Hepatic stellate cell (primary cell): ENCODE results near the gene PPM1H.
"Not testable (repeated sequence)": the region's sequence is repeated elsewhere in the genome, so short reads cannot be mapped to it uniquely, and the experiment has no call there.

Experiments
- DNase-seq: peaks from one replicate; pipeline ENCODE4 v3.0.0; 2011; ENCODE audit warnings: low spot score

PPM1H gene

DNA sequence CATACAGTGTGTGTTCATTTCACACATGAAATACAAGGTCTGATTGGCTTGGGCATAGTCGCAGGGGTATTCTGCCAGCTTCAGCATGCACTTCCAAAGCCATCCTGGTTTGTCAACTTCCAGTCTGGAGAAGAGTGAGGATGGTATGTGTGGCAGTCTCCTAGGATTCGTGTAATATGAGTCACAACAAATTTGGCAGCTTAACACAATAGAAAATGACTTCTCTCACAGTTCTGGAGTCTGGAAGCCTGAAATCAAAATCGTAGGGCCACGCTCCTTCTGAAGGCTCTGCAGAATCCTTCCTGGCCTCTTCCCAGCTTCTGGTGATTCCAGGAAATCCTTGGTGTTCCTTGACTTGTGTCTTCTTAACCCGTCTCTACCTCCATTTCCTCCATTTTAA is 167.5 kb downstream of the PPM1H start:
- DNase-seq = no peak

DNA sequence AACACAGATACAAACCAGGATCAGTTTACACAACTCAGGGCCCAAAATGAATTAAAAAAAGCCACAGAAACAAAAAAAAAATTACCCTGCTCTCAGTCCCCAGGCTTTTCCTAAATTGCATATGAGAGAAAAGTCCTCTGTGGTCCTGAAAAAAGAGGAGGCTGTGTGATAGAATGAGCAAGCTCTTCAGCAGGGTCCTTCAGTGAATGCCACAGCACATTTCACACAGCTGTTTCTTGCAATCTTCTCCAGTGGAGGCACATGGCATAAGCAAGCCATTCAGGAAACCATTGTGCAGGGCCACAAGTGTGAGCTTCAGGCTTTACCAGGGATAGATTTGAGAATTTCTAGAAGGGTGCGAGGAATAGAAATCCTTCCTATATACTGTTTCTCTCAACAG is 168.5 kb downstream of the PPM1H start:
- no peak for DNase-seq

DNA sequence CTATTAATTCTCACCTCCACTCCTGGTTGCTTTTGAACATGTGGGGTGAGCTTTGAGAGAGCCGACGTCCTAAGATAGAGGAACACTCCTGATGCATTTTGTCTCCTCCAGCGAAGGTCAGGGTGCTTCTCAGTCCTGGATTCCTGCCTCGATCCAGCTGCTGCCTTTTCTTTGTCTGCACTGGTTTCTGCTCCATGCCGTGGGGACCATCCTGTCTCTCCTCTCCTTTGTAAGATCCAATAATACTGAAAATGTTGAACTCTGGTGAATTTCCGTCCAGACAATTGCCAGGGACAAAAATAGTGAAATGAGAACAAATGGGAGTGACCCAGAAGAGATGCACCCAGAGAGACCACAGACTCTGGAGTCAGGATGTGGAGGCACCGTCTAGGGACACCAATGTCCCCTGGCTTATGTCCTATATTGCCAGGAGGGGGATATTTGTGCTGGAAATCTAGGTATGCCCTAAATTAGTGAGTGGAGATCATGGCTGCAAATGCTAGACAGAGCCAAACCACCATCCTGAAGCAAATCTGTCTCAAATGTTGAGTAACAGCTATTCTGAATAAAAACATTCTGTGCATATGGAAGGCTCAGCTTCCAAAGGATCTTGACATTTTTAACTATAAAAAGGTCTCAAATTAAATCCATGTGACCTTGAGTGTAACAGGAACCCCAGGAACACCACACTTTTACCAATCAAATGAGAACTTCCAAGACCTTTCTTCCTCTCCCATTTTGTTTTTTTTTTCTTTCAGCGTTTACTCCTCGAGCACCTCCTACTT is 170.9 kb downstream of the PPM1H start:
- DNase-seq = no peak

DNA sequence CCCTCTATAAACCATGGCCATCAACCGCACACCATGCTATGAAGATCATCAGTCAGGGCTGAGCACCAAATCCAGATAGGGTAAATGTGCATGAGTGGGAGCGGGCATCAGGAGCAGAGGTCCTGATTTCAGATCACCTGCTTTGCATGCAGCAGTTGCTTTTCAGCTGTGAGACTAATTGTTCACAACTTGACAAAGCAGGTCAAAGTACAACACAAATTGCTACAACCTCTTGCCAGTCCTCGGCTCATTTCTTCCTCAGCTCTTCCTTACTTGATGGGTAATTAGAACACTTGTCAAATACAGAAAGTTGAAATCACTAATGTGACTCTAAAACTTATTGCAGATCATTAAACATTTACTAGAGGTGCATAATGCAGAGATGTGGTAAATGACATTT is 171.6 kb downstream of the PPM1H start:
- DNase-seq = no peak

DNA sequence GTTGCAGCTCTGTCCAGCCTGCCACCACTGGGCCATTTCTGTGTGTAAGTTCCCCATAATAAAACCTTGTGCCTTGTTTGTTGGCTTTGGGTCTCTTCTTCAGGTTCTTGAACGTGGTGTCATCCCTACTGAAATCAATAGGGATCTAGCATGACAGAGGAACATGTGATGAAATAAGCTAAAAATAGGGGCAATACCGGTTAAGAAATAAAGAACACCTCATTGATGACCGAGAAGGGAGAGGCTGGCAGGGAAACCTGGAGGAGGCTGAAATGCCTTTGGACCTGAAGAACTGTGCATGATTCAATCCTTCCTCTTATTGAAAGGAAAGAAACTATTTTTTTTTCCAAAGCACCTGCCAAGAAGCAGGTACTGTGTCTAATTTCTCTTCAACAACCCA is 172.3 kb downstream of the PPM1H start:
- DNase-seq = no peak

DNA sequence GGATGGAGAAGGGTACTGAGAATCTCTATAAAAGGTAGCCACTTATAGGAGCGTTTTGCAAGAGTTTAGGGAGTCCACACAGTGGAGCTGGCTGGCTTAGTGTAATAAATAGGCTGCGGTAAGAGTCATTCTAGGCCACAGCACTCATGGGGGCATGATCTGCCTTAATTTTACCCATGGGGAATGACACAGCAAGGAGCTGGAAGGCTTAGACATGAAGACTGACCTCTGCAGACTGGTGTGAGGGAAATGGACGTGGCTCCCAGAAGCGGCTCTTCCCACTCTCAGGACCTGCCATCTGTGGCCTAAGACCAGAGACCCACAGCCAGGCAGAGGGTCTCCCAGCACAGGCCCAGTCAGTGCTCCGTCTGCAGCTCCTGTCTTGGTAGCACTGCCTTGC is 173.3 kb downstream of the PPM1H start:
- DNase-seq = peak; percentile 60

DNA sequence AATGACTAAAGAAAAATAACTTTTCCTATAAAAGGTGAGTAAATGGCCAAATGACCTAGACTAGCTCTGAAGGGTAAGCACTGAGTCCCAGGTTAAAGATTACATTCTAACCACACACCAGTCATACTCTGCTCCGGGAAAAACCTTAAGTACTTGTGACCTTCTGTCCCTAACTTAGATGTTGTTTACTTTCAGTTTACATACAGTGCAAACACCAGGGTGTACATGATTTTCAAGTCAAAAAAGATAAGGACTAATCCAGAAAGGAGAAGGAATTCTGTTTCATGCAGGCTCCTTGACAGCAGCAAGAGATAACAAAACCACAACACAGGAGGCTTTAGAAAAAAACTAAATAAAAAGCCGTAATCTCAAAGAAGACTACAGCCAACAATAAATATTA is 174.2 kb downstream of the PPM1H start:
- no peak for DNase-seq

DNA sequence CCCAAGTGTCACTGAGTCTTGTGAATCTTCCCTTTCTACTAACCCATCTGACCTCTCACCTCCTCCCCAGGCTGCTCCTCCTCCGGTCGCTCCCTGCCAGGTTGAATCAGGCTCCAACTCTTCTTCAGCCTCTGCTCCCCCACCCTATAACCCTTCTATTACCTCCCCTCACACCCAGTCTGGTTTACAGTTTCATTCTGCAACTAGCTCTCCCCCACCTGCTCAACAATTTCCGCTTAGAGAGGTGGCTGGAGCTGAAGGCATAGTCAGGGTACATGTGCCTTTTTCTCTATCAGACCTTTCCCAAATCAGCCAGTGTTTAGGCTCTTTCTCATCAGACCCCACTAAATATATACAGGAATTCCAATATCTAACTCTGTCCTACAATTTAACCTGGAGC is 174.6 kb downstream of the PPM1H start:
- not testable (repeated sequence) for DNase-seq

DNA sequence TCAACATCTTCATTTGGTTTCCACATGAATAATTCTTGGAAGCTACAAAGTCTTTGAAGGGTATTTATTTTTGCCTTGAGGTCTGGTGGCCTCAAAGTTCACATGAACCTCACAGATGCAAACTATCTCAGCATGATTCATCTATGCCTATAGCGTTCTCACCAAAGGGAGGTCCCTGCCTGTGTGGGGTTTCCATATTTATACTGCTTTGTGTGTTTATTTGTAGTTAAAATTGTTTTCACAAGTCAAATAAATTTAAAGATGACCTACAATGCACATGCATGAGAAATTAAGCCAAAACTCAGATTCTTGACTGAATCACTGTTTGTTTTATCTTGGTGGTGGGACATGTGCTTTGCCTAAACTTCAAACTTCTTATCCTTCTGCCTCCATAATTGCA is 176.7 kb downstream of the PPM1H start:
- DNase-seq = peak; percentile 63

DNA sequence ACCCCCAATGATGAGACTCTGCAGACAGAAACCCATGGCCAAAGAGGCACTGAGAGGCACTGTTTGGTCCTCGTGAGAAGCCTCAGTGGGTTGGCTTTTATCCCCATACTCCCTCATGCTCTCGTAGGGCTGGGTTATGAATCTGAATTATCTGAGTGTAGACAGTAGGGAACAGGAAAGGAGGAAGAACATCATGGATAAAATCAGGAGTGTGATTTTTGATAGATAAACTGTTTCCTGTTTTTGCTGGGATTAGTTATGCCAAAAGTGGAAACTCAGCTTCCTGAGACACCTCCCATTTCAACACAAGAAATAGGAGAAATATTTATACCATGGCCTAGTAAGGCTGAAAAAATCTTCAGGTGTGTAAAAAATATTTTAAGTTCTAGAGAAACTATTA is 177.9 kb downstream of the PPM1H start:
- no peak for DNase-seq

DNA sequence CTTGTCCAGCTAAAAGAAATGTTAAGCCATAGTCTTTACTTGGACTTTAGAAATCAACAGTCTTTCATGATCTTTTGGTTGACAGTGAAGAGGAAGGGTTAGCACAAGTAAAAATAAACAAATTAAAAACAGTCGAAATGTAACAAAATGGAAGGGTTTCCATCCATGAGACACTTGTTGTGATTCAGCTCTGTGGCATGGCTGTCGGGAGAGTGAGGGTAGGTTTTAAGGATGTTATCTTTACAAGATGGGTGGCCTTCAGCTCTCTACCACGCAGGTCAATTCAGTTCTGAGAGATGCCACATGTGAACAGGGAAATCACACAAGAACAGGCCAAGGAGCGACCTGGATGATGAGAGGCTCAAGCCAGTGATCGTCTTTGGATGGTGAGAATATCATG is 180.2 kb downstream of the PPM1H start:
- no peak for DNase-seq

DNA sequence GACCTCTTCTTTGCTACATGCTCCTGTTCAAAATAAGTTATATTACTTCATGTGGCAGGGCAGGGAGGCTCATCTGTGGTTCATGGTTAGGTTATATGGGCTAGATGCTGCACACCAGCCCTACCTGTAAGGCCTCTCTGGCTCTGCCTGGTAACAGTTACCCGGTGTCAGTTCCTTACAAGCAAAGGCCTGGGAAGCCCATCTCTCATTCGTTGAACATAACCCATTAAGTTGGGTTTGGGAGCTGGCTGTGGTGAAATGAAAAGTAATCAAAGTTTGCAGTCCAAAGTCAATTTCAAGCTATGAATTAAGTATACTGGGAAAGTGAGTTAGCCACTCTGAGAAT is 183.2 kb downstream of the PPM1H start:
- DNase-seq = no peak

DNA sequence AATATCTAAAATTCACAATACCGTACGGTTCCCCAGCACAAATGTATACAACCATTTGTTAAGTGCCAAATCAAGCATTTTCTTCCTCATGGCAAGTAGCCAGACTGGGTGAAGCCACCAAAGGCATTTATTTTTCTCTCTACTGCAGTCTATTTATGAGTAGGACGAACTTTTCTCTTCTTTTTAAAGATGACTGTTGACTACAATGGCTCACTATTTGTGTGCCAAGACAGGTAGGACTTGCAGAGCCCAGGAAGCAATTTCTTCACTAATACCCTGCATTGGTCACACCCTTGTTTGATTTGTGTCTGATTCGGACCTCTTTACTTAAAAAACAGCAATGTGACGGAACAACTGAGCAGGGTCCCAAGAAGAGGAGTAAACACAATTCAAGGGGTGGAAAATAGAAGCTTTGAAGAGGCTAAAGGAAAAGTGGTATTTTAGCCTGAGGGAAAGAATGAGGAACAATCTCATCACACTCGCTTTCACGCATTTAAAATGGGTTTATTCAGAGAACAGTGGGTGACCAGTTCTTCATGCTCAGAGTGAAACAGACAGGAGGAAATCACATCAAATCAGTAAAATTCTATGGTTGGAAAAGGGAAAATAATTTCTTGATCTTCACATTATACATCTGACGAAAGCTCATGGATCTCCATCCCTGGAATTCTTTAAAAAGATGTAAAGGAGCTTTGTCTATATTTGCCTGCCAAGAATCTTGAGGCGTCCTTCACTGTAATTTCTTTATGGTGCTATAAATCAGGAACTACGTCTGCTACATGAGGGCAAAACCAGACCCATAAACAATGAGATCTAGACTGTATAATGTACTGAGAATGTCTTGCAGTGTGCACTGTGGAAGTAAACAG is 183.8 kb downstream of the PPM1H start:
- no peak for DNase-seq

DNA sequence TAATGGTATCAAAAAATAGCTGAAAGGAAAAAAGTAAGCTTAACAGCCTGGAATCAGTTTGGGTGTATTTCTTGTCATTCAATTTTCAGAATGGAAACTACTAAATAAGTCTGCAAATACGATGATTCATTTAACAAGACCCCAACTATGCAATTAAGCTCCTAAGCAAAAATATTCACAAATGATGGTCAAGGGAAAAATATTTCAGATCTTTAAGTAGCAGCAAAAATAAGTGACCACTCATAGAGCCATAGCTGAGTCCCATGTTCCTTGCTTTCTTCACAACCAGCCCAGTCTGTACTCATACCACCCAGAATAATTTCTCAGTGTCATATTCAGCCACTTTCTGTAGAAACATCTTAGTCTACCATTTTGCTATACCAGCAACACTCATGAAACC is 185.4 kb downstream of the PPM1H start:
- DNase-seq = no peak

DNA sequence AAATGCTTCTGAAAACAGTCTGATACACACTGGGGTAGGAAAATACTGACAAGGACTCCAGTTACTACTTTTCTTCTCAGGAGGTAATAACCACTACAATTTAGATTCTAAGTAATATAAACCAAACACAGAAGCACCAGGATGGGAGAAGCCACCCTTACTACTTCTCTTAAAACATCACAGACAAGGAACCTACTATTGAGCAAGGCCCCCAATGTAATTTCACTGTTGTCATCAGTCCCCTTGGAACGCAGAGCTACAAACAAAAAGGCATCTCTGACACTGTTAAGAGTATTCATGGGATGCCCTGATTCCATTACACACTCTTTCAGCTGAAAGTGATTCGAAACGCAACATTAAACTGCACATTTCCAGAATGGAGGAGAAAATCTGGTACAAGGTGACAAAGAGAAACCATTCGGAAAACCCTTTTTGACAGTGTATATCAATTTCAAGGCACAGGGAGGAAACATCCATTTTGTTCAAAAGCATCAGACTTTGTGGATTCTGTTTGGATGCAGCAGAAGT is 185.9 kb downstream of the PPM1H start:
- DNase-seq = no peak

DNA sequence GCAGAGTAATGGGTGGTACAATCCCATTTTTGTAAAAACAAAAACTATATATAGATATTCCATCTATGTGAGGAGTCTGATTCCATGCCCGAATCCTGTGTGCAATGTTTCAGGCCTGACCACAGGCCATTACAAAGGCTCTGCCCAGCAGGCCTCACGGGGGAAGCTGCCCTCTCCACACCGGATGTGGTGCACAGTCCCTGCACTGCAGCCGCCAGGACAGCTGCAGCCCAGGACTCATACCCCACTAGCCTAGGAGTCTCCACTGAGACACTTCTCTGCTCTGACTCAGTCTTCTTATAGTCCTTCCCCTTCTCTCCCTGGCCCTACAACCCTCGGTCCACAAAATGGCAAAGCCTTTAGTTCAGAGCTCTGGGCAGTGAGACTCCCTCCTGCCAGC is 190.4 kb downstream of the PPM1H start:
- no peak for DNase-seq

DNA sequence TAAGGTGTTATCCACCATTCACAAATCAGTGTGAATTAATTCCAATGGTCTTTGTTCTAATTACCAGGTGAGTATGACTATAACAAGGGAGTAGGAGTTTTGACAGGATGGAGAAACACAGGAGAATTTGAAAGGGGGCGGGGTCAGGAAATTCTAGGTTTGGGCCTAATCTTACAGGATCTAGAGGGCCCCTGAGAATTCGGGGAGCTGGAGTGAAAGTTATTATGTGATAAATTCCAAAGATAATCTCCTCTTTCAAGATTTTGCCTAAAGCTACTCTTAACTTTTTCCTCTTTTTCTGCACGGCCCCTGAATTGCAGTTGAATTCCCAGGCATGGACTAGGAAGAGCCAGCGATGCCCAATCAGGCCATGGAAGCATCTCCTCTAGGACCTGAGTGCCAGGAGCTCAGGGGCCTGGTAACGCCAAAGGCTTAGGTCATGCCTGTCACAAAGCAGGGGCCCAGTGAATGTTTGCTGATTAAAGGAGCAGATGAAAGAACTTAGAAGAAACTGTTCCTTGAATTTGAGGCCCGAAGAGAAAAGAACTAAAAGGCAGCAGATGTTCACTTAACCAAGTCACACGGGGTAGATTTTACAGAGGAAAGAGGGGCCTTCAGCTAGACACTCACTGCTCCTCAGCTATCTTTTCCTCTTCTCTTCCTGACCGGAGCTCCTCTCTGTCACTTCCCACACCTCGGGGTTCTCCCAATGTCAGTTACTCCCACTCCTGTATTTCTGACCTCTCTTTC is 195.5 kb downstream of the PPM1H start:
- DNase-seq = no peak

DNA sequence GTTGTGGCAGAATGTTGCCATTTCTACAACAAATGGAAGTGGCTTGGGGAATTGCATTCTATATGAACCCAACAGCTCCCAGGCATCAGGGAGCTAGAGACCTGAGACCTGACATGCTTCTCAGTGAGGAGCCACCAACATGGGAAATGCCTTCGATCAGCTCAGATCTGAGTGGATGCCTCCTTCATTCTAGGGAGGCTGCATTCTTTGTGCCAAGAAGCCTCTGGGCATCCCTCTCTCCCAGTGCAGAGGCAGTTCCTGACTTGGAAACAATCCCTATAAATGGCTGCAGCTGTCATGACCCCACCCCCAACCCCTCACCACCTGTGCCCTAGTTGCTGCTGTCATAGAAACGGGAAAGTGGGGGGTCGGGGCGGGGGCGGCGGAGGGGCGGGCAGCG is 196.3 kb downstream of the PPM1H start:
- DNase-seq = no peak

DNA sequence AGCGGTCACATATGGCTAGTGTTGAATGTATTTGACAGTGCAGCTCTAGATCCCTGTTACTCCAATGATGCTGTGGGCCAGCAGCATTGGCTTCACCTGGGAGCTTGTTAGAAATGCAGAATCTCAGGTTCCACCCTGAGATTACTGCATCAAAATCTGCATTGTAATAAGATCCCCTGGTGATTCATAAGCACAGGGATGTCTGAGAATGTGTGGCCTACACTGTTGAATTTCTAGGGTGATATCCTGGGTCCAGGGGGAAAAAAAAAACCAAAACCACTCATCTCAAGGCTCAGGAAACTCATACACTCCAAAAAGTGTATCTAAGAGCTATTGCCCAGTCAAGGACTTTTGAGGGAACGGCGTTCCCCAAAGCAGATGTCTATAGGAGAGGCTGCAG is 196.8 kb downstream of the PPM1H start:
- DNase-seq = no peak

DNA sequence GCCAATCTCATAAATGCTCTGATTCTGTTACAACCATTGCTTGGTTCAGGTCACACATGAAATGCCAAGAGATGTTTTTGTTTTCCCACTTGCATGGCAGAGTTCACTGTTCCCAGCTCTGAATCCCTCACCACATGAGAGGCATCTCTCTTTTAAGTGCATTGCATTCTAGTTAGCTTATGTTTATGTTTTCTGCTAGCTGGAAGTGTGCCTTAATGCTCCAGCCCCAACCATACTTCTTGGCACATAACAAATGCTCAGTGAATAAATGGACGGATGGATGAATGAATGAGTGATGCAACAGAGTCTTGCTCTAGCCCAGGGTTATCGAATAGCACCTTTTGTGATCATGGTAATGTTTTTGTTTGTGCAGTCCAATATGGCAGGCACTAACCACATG is 197.3 kb downstream of the PPM1H start:
- DNase-seq = no peak

DNA sequence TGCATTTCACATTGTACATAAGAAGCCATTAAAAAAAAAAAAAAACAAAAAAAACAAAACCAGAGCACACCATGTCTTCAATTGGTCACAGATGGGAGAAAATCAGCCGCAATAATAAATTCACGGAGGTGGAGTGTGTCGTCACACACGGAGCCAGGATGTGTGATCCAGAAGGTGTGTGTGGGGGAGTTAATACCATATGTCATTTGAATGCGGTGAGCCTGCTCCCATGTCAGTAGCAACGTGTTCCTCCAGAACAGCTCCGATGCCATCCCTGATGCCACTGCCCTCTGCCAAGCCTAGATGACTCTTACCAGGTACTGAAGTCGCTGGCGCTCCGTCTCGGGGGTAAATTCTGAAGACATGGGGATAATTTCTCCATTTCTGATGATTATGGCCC is 197.8 kb downstream of the PPM1H start:
- DNase-seq = no peak

DNA sequence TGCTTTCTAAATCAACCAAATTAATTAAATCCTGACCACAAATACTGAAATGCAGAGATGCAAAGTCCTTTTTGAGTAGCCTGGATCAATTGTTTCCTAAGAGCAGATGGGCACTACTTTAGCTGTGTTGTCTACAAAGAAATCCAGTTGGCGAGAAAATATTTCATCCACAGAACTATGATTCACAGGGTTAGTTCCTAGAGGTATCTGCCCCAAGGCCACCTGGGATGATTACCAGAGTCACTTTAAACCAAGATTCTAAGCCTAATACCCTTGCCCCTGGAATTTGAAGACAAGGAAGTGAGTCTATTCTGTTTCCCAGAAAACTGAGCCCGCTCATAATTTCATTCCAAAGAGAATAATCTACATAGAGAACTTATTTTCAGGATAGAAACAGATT is 198.4 kb downstream of the PPM1H start:
- DNase-seq = no peak
